ENCODE results near the gene ERN1. TPM values are rescaled to one million over a fixed set of nuclear protein-coding genes. Genes with fewer than 3 reads are reported as not detected.
A peak's percentile ranks its signal among the peaks of the same experiment; 100 is the strongest.

Gene ERN1
- total RNA-seq, 1 donor from 2014 or later = 52.6 TPM

- Histone ChIP-seq H3K27ac (no peak overlapping the region), H3K9me3 (no peaks in the 10 kb centered on the region), H3K27me3 (no peaks in the 10 kb centered on the region), H3K4me3 (no peak overlapping the region), H3K4me1 (peaks cover 10% of the 10 kb centered on the region), H3K36me3 (no peaks in the 10 kb centered on the region)
- TF ChIP-seq CTCF (IDR thresholded peaks at IDR 0.05) = peak; percentile 73
- intact Hi-C loops (cut with DNase I) = loop anchor here (10.0 kb wide), 1 partner anchor 219 kb away; the partner anchor contains the start of genes CSHL1 and GH1
- no peak for DNase-seq
- ATAC-seq = peak; percentile 7
These were observed 3.7 kb upstream of the ERN1 start for GRCh38 chr17:64133546-64134215.

- ATAC-seq = no peak
- Histone ChIP-seq H3K9me3 (no peaks in the 10 kb centered on the region), H3K27me3 (no peaks in the 10 kb centered on the region), H3K4me1 (peaks cover 19% of the 10 kb centered on the region), H3K36me3 (no peaks in the 10 kb centered on the region), H3K27ac (peak overlapping the region; percentile 94), H3K4me3 (no peak overlapping the region)
- TF ChIP-seq CTCF (IDR thresholded peaks at IDR 0.05) = no peak
- no peak for DNase-seq
- intact Hi-C loops (cut with DNase I) = loop anchor here (10.0 kb wide), 1 partner anchor 217 kb away; the partner anchor contains the start of genes CSHL1 and GH1
These were observed 1.8 kb upstream of the ERN1 start for GRCh38 chr17:64131606-64132270.

DNA sequence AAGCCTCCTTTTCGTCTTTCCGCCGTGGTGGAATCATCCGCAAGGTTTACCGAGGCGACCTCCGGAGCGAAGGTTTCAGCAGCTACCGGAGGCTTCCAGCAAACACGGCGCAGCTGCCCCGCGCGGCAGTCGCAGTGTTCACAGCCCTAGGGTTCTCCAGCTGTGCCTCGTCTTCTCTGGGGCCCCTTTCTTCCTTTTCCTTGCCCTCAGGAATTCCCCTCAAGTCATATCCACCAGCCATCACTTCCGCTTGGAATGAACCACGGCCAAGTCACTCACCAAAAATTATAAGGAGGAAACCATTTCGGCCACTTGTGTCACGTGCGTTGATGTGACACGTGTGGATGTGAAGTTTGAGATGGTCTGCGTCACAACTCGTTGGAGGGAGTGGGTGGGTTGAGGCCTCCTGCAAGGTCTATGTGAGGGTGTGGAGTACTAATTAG is 636 bp upstream of the ERN1 start:
- Histone ChIP-seq H3K4me1 (peaks cover 19% of the 10 kb centered on the region), H3K36me3 (no peaks in the 10 kb centered on the region), H3K4me3 (peak overlapping the region; percentile 75), H3K9me3 (no peaks in the 10 kb centered on the region), H3K27me3 (no peaks in the 10 kb centered on the region), H3K27ac (peak overlapping the region; percentile 94)
- ATAC-seq (peak; percentile 2), DNase-seq (peak; percentile 72)
- intact Hi-C loops (cut with DNase I) = loop anchor here (10.0 kb wide), 1 partner anchor 216 kb away; the partner anchor contains the start of genes CSHL1 and GH1
- TF ChIP-seq CTCF (IDR thresholded peaks at IDR 0.05) = no peak

- Histone ChIP-seq H3K36me3 (no peaks in the 10 kb centered on the region), H3K4me1 (peaks cover 19% of the 10 kb centered on the region), H3K27me3 (no peaks in the 10 kb centered on the region), H3K27ac (peak overlapping the region; percentile 94), H3K4me3 (peak overlapping the region; percentile 75), H3K9me3 (no peaks in the 10 kb centered on the region)
- TF ChIP-seq CTCF (IDR thresholded peaks at IDR 0.05) = no peak
- ATAC-seq (no peak), DNase-seq (no peak)
- intact Hi-C loops (cut with DNase I) = no loop called here
These were observed 504 bp downstream of the ERN1 start for GRCh38 chr17:64129515-64129764.

GRCh38 chr17:64128787-64129514 is 993 bp downstream of the ERN1 start:
- Histone ChIP-seq H3K36me3 (no peaks in the 10 kb centered on the region), H3K27me3 (no peaks in the 10 kb centered on the region), H3K4me3 (peak overlapping the region; percentile 75), H3K27ac (peak overlapping the region; percentile 94), H3K4me1 (peaks cover 19% of the 10 kb centered on the region), H3K9me3 (no peaks in the 10 kb centered on the region)
- intact Hi-C loops (cut with DNase I) = no loop called here
- no peak for TF ChIP-seq CTCF (IDR thresholded peaks at IDR 0.05)
- ATAC-seq = peak; percentile 4
- no peak for DNase-seq

Data from upper lobe of right lung (tissue), 1 donor.